Astrocyte (in vitro differentiated cells and primary cell): ENCODE data around the gene PASD1. TPM values are rescaled to one million over a fixed set of nuclear protein-coding genes. Genes with fewer than 3 reads are reported as not detected.

Experiments
- DNase-seq: peaks from one replicate; pipeline ENCODE4 v3.0.0-alpha.2; 2010; ENCODE audit warnings: low read depth
- FAIRE-seq: peaks from 2 replicates; lab custom pipeline; 2011; peaks lifted over from hg19 to GRCh38; lab: Jason Lieb, UNC
- H2AFZ ChIP-seq: 2 replicates; pipeline ENCODE4 v1.6.0; 2012; ENCODE audit warnings: low read depth, low read length, inconsistent platforms
- H3K27ac ChIP-seq: 2 replicates; pipeline ENCODE4 v1.5.1; 2011; ENCODE audit warnings: low read depth, low read length, inconsistent platforms
- H3K27me3 ChIP-seq: 2 replicates; pipeline ENCODE4 v1.6.0; 2011; ENCODE audit warnings: low read length, inconsistent platforms; ENCODE audit not compliant: insufficient read depth
- H3K36me3 ChIP-seq: 2 replicates; pipeline ENCODE4 v1.5.1; 2011; ENCODE audit warnings: low read length, inconsistent platforms; ENCODE audit not compliant: insufficient read depth
- H3K4me1 ChIP-seq: 2 replicates; pipeline ENCODE4 v1.5.1; 2011; ENCODE audit warnings: low read length, inconsistent platforms; ENCODE audit not compliant: insufficient read depth
- H3K4me2 ChIP-seq: 2 replicates; pipeline ENCODE4 v1.6.0; 2012; ENCODE audit warnings: low read length, inconsistent platforms
- H3K4me3 ChIP-seq: 2 replicates; pipeline ENCODE4 v1.5.1; 2011; ENCODE audit warnings: low read depth, mild to moderate bottlenecking, low read length, inconsistent platforms; ENCODE audit not compliant: insufficient read depth
- H3K79me2 ChIP-seq: 2 replicates; pipeline ENCODE4 v1.6.0; 2012; ENCODE audit warnings: mild to moderate bottlenecking, low read length, inconsistent platforms; ENCODE audit not compliant: insufficient read depth
- H3K9ac ChIP-seq: 2 replicates; pipeline ENCODE4 v1.6.0; 2012; ENCODE audit warnings: mild to moderate bottlenecking, low read length, inconsistent platforms
- H3K9me3 ChIP-seq: 2 replicates; pipeline ENCODE4 v1.5.1; 2012; ENCODE audit warnings: low read depth, mild to moderate bottlenecking, low read length, inconsistent platforms; ENCODE audit not compliant: insufficient read depth
- H4K20me1 ChIP-seq: 2 replicates; pipeline ENCODE4 v1.6.0; 2012; ENCODE audit warnings: low read length, inconsistent platforms; ENCODE audit not compliant: insufficient read depth
- H3K27ac Mint-ChIP-seq: one replicate; pipeline ENCODE4 v1.8.0; 2021; ENCODE audit warnings: mild to moderate bottlenecking, mixed read lengths; ENCODE audit not compliant: unreplicated experiment
- H3K27me3 Mint-ChIP-seq: one replicate; pipeline ENCODE4 v1.8.0; 2021; ENCODE audit warnings: low read depth, mixed read lengths; ENCODE audit not compliant: unreplicated experiment
- H3K36me3 Mint-ChIP-seq: one replicate; pipeline ENCODE4 v1.8.0; 2021; ENCODE audit warnings: low read depth, mixed read lengths; ENCODE audit not compliant: unreplicated experiment
- H3K4me1 Mint-ChIP-seq: one replicate; pipeline ENCODE4 v1.8.0; 2021; ENCODE audit warnings: low read depth, mixed read lengths; ENCODE audit not compliant: unreplicated experiment
- H3K4me3 Mint-ChIP-seq: one replicate; pipeline ENCODE4 v1.8.0; 2021; ENCODE audit warnings: mild to moderate bottlenecking, moderate library complexity, mixed read lengths; ENCODE audit not compliant: unreplicated experiment
- H3K9me3 Mint-ChIP-seq: one replicate; pipeline ENCODE4 v1.8.0; 2021; ENCODE audit warnings: mild to moderate bottlenecking, mixed read lengths; ENCODE audit not compliant: unreplicated experiment
- EZH2 ChIP-seq: IDR thresholded peaks from 2 replicates; pipeline ENCODE4 v1.6.1; 2012; ENCODE audit warnings: mild to moderate bottlenecking, low read length, inconsistent platforms; ENCODE audit not compliant: insufficient read depth
- total RNA-seq: library from RNA; stranded (reverse); gene quantifications from 2 replicates; pipeline ENCODE4 v1.2.1, GENCODE V29; 2021
- TF ChIP-seq, protein P1 (sequence below): IDR thresholded peaks from 2 replicates; pipeline ENCODE4 v1.5.1; 2011; ENCODE audit warnings: low read depth, mild to moderate bottlenecking, inconsistent platforms, low read length, moderate library complexity; ENCODE audit not compliant: insufficient read depth

Gene PASD1
- total RNA-seq, 1 donor from 2014 or later, result not detected

DNA sequence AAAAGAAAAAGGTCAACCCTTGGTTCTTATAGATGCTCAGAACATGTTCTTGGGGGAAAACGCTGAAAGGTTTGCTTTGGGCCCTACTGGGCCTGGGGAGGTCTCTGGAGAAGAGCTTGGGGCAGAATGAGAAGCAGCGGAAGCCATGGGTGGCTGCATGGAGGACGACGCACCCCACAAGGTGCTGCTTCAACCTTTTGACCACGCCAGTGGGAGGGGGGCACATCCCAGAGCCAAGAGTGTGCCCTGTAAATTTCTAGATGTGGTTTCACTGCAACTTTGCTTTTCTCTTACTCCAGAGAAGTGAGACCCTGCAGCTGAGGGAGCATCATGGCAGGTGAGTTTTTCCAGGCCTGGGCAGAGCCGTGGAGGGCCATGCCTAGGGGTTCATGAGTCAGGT, 135.0 kb downstream of the PASD1 start:
- Histone ChIP-seq H3K9ac (no peak overlapping the region), H3K79me2 (no peaks in the 10 kb centered on the region), H3K36me3 (no peaks in the 10 kb centered on the region), H2AFZ (no peak overlapping the region), H3K4me3 (no peak overlapping the region), H3K27me3 (no peaks in the 10 kb centered on the region), H3K4me2 (no peak overlapping the region), H4K20me1 (no peaks in the 10 kb centered on the region), H3K4me1 (no peaks in the 10 kb centered on the region), H3K27ac (no peak overlapping the region), H3K9me3 (no peaks in the 10 kb centered on the region)
- Mint-ChIP-seq H3K27ac (no peak overlapping the region), H3K36me3 (no peaks in the 10 kb centered on the region), H3K4me1 (peaks cover 15% of the 10 kb centered on the region), H3K9me3 (peaks cover 2% of the 10 kb centered on the region), H3K4me3 (no peak overlapping the region), H3K27me3 (peaks cover 14% of the 10 kb centered on the region)
- no peak for TF ChIP-seq EZH2
- TF ChIP-seq, protein P1, sequence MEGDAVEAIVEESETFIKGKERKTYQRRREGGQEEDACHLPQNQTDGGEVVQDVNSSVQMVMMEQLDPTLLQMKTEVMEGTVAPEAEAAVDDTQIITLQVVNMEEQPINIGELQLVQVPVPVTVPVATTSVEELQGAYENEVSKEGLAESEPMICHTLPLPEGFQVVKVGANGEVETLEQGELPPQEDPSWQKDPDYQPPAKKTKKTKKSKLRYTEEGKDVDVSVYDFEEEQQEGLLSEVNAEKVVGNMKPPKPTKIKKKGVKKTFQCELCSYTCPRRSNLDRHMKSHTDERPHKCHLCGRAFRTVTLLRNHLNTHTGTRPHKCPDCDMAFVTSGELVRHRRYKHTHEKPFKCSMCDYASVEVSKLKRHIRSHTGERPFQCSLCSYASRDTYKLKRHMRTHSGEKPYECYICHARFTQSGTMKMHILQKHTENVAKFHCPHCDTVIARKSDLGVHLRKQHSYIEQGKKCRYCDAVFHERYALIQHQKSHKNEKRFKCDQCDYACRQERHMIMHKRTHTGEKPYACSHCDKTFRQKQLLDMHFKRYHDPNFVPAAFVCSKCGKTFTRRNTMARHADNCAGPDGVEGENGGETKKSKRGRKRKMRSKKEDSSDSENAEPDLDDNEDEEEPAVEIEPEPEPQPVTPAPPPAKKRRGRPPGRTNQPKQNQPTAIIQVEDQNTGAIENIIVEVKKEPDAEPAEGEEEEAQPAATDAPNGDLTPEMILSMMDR, result no peak
- FAIRE-seq, result no peak
- DNase-seq, result no peak

DNA sequence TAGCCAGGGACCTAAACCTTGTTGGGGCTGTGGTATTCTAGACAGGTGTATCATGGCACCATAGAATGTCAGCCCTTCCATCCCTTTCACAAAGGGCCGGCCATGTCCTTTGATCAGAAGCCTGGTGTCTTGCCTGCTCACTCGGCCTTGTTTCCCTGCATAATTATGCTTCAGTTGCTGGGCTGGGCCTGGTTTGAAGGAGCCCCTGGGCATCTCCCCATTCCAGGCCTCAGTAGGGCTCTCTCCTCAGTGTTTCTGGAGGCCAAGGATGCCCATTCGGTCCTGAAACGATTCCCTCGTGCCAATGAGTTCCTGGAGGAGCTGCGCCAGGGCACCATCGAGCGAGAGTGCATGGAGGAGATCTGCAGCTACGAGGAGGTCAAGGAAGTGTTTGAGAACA, 136.3 kb downstream of the PASD1 start:
- Mint-ChIP-seq H3K4me3 (no peak overlapping the region), H3K36me3 (no peaks in the 10 kb centered on the region), H3K9me3 (no peaks in the 10 kb centered on the region), H3K4me1 (peaks cover 21% of the 10 kb centered on the region), H3K27me3 (peaks cover 6% of the 10 kb centered on the region), H3K27ac (no peak overlapping the region)
- Histone ChIP-seq H3K4me3 (no peak overlapping the region), H3K4me1 (no peaks in the 10 kb centered on the region), H3K9ac (no peak overlapping the region), H3K79me2 (no peaks in the 10 kb centered on the region), H3K36me3 (no peaks in the 10 kb centered on the region), H4K20me1 (no peaks in the 10 kb centered on the region), H3K4me2 (no peak overlapping the region), H3K27ac (no peak overlapping the region), H3K9me3 (no peaks in the 10 kb centered on the region), H3K27me3 (no peaks in the 10 kb centered on the region), H2AFZ (no peak overlapping the region)
- no peak for DNase-seq
- FAIRE-seq, result no peak
- no peak for TF ChIP-seq EZH2
- TF ChIP-seq, protein P1, result no peak

DNA sequence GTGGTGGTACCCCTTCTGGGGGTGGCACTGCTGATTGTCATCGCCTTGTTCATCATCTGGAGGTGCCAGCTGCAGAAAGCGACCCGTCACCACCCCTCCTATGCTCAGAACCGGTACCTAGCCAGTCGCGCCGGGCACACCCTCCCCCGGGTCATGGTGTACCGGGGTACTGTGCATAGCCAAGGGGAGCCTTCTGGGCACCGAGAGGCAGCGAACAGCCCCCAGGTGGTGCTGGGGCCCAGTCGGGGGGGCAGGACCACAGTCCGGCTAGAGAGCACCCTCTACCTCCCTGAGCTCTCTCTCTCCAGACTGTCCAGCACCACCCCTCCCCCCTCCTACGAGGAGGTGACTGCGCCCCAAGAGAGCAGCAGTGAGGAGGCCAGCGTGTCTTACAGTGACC, 137.1 kb downstream of the PASD1 start:
- no peaks in the 10 kb centered on the region for H3K9me3 Mint-ChIP-seq
- H3K9me3 ChIP-seq, result no peaks in the 10 kb centered on the region
- H3K4me1 ChIP-seq, result no peaks in the 10 kb centered on the region
- FAIRE-seq (no peak), DNase-seq (no peak)
- TF ChIP-seq EZH2, result no peak
- TF ChIP-seq, protein P1, result no peak
- H3K9ac ChIP-seq, result no peak overlapping the region
- H3K36me3 Mint-ChIP-seq, result no peaks in the 10 kb centered on the region
- H3K4me3 ChIP-seq, result no peak overlapping the region
- no peaks in the 10 kb centered on the region for H3K79me2 ChIP-seq
- no peak overlapping the region for H3K27ac ChIP-seq
- no peaks in the 10 kb centered on the region for H3K36me3 ChIP-seq
- H3K27ac Mint-ChIP-seq, result no peak overlapping the region
- no peaks in the 10 kb centered on the region for H3K27me3 ChIP-seq
- no peak overlapping the region for H2AFZ ChIP-seq
- H3K27me3 Mint-ChIP-seq, result peaks cover 4% of the 10 kb centered on the region
- H3K4me2 ChIP-seq, result no peak overlapping the region
- H4K20me1 ChIP-seq, result no peaks in the 10 kb centered on the region
- H3K4me3 Mint-ChIP-seq, result no peak overlapping the region
- H3K4me1 Mint-ChIP-seq, result peaks cover 21% of the 10 kb centered on the region
